Epithelial cell of proximal tubule (primary cell): ENCODE measurements around the gene CCNB2. TPM values are rescaled to one million over a fixed set of nuclear protein-coding genes. Genes with fewer than 3 reads are reported as not detected.

ENCODE experiments used
- DNase-seq: peaks from one replicate; pipeline ENCODE4 v3.0.0-alpha.2; 2011; ENCODE audit warnings: low read depth
- H3K4me3 ChIP-seq: 2 replicates; pipeline ENCODE4 v1.5.1; 2011; ENCODE audit warnings: low read depth, mild to moderate bottlenecking, low read length
- total RNA-seq: library from RNA; depleted of rRNA; stranded (reverse); fragments of >200 nt; gene quantifications from 2 replicates; pipeline ENCODE4 v1.2.3, GENCODE V29; 2015
- TF ChIP-seq, protein P1 (sequence below): conservative IDR thresholded peaks from 2 replicates; pipeline ENCODE4 v1.5.1; 2012; ENCODE audit warnings: low read depth, mild to moderate bottlenecking, low read length

CCNB2 gene
- total RNA-seq, 1 donor from 2014 or later, result 108 TPM

DNA sequence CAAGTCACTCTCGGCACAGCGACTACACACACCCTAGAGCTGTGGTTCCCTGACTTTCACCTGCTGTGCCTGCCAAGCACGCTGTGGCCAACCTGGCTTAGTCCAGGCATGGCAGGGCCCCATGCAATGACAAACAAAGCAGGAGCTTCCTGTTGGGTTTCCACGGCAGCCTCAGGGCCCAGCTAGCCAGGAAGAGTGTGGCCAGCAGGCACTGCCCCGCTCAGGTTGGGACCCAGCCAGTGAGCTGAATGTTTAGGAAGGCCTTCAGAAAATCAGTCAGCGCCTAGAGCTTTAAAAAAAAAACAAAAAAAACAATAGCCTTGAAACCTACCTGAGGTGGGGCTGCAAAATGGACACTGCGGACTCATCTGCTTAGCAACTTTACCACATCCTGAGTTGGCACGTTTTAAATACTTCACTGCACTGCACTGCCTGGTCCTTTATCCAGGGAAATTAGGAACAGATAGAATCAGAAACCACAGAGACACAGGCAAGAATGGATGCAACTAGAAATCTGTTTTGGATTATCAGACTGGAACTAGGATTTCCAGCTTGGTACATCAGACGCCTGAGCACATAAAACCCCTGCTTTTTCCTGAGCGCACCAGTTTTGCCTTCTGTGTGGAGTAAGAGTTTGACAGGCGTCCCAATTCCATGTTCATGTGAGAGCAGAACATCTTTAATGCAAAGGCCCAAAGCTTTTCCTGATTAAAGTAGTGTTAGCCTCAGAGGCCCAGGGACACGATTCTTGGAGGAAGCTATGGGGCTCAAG, 65.5 kb downstream of the CCNB2 start:
- TF ChIP-seq, protein P1, sequence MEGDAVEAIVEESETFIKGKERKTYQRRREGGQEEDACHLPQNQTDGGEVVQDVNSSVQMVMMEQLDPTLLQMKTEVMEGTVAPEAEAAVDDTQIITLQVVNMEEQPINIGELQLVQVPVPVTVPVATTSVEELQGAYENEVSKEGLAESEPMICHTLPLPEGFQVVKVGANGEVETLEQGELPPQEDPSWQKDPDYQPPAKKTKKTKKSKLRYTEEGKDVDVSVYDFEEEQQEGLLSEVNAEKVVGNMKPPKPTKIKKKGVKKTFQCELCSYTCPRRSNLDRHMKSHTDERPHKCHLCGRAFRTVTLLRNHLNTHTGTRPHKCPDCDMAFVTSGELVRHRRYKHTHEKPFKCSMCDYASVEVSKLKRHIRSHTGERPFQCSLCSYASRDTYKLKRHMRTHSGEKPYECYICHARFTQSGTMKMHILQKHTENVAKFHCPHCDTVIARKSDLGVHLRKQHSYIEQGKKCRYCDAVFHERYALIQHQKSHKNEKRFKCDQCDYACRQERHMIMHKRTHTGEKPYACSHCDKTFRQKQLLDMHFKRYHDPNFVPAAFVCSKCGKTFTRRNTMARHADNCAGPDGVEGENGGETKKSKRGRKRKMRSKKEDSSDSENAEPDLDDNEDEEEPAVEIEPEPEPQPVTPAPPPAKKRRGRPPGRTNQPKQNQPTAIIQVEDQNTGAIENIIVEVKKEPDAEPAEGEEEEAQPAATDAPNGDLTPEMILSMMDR, result no peak
- H3K4me3 ChIP-seq, result no peak overlapping the region
- DNase-seq, result no peak

DNA sequence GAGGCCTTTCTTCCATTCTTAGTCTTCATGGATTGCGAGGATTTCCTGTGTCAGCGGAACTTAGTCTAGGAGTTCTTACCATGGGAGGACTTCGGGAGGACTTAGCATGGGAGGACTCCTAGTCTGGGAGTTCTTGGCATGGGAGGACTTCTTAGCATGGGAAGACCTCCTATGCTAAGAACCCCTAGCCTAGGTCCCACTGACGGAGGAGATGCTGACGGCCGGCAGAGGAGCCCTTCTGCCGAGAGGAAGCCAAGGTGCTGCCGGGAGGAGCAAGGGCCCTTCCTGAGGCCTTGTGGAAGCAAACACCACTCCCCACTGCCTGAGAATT, 66.1 kb downstream of the CCNB2 start:
- no peak overlapping the region for H3K4me3 ChIP-seq
- TF ChIP-seq, protein P1, result no peak

DNA sequence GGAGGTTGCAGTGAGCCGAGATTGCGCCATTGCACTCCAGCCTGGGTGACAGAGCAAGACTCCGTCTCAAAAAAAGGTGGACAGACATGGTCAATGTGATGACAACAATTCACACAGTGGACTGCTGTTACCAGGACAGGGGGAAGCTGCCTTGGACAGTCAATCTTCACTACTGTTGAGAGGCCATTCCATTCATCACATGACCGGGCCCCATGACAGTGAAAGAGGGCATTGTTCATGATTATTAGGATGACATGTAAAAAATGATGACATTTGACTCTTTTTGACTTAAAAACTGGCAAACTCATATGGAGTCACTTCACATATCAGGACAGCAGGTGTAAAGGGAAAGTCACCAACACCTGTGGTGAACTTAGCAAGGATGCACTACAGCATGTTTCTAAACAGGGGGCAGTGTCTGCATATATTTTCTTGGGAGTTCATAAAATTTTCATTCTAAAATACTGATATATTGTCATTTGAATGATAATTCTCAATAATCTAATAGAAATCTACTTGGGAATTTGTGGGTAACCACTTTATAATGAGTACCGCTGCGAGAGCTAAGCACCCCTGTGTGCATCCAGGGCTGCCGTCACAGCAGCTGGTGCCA, 67.4 kb downstream of the CCNB2 start:
- no peak overlapping the region for H3K4me3 ChIP-seq
- TF ChIP-seq, protein P1, result peak; percentile 41
- no peak for DNase-seq

More for the DNA sequence above, 66.1 kb downstream of the CCNB2 start:
- DNase-seq, result no peak

DNA sequence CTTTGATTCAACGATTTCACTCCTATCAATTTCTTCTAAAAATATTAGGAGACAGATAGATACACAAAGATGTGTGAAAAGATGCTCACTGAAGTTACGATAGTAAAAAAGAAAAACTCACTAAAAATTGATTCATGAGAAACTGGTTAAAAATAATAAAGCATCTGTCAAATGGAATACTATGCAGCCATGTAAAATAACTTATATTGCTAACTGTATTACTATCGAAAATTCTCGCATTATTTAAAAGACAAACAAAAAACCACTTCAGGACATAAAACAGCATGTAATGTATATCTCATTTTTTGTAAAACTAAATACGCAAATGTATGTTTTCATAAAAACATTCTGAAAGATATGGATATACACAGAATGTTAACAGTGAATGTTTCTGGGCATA, 68.2 kb downstream of the CCNB2 start:
- DNase-seq, result no peak
- TF ChIP-seq, protein P1, result no peak
- no peak overlapping the region for H3K4me3 ChIP-seq

DNA sequence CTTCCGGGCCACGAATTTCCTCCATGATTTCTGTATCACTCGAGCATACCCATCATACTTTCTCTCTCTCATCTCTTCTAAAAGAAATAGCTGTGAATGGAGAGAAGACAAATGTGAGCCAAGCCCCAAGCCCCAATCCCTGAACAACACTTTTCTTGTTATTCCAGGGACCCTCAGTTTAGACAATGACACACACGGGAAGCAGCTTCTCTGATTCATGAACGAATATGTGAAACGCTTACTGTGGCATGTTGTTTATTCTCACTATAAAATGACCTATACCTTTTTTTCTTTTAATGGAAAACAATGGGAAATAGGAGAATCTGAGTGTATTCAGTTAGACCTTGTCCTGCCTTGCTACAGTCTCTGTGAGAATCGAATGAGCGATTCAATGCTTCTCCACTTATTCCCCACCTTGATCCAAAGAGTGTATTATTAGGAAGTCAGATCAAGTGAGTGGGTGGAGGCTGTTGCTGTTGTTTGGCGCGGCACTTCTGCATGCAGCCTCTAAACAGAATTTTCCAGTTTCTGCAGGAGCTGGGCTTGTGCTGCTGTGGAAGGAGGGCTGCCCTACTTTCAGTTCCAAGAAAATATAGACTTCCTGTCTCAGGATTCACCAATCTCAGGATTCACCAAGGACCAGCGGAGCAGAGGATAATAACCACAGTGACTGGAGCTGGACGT, 69.3 kb downstream of the CCNB2 start:
- no peak overlapping the region for H3K4me3 ChIP-seq
- DNase-seq, result no peak
- TF ChIP-seq, protein P1, result no peak

Other genes starting within 250 kb of the CCNB2 start
- 47.9 and 57.4 TPM in 2 replicates for gene SLTM, start 171.5 kb upstream of the CCNB2 start, total RNA-seq
- 8.5 and 10.4 TPM in 2 replicates for gene RNF111, start 117.5 kb upstream of the CCNB2 start, total RNA-seq
- not detected in 2 replicates for gene LDHAL6B, start 101.7 kb downstream of the CCNB2 start, total RNA-seq